HAP-1 (cell line): ENCODE data around the gene COA3.

Experiments used
- DNase-seq, 2 experiments: peaks; one replicate each; pipeline ENCODE4 v3.0.0-alpha.2; 2016 to 2020; ENCODE audit warnings: low spot score in 2 of 2
- H3K27me3 ChIP-seq: fragments of 250-450 bp; sonication (Bioruptor Pico); 2 replicates; pipeline ENCODE4 v1.5.1; 2020; ENCODE audit warnings: low read depth, mild to moderate bottlenecking, moderate library complexity
- H3K36me3 ChIP-seq: fragments of 250-450 bp; sonication (Bioruptor Pico); replicated peaks from 2 replicates; pipeline ENCODE4 v1.5.1; 2020; ENCODE audit warnings: mild to moderate bottlenecking
- H3K4me1 ChIP-seq: fragments of 250-450 bp; sonication (Bioruptor Pico); 2 replicates; pipeline ENCODE4 v1.5.1; 2020; ENCODE audit warnings: mild to moderate bottlenecking
- H3K4me3 ChIP-seq: fragments of 250-450 bp; sonication (Bioruptor Pico); 2 replicates; pipeline ENCODE4 v1.5.1; 2020; ENCODE audit warnings: mild to moderate bottlenecking, moderate library complexity
- H3K9me3 ChIP-seq: fragments of 250-450 bp; sonication (Bioruptor Pico); 2 replicates; pipeline ENCODE4 v1.5.1; 2020; ENCODE audit warnings: mild to moderate bottlenecking, moderate library complexity
- in situ Hi-C: fragments of 300-500 bp; cut with MboI; formaldehyde crosslinking; loops from 3 replicates; pipeline ENCODE4 v1.14.3; 2020; ENCODE audit warnings: low sequenced_read_pairs, inconsistent platforms, mixed read lengths

Gene COA3

GRCh38 chr17:42783062-42783790 is 15.3 kb downstream of the COA3 start:
- no peak for DNase-seq
- H3K4me3 ChIP-seq: no peak overlapping the region
- H3K27me3 ChIP-seq: no peaks in the 10 kb centered on the region
- no peaks in the 10 kb centered on the region for H3K9me3 ChIP-seq
- peaks cover 18% of the 10 kb centered on the region for H3K36me3 ChIP-seq
- H3K4me1 ChIP-seq: no peaks in the 10 kb centered on the region
- in situ Hi-C loops: no loop called here

GRCh38 chr17:42782166-42783061 is 16.1 kb downstream of the COA3 start:
- Histone ChIP-seq H3K4me1 (no peaks in the 10 kb centered on the region), H3K9me3 (no peaks in the 10 kb centered on the region), H3K4me3 (no peak overlapping the region), H3K27me3 (no peaks in the 10 kb centered on the region), H3K36me3 (peaks cover 26% of the 10 kb centered on the region)
- in situ Hi-C loops: no loop called here
- no peak for DNase-seq

GRCh38 chr17:42781639-42782165 is 16.8 kb downstream of the COA3 start:
- H3K4me1 ChIP-seq: no peaks in the 10 kb centered on the region
- H3K27me3 ChIP-seq: no peaks in the 10 kb centered on the region
- in situ Hi-C loops: no loop called here
- H3K9me3 ChIP-seq: no peaks in the 10 kb centered on the region
- peaks cover 33% of the 10 kb centered on the region for H3K36me3 ChIP-seq
- H3K4me3 ChIP-seq: no peak overlapping the region
- no peak for DNase-seq

GRCh38 chr17:42780851-42781638 is 17.5 kb downstream of the COA3 start:
- Histone ChIP-seq H3K4me1 (no peaks in the 10 kb centered on the region), H3K27me3 (no peaks in the 10 kb centered on the region), H3K36me3 (peaks cover 40% of the 10 kb centered on the region), H3K9me3 (no peaks in the 10 kb centered on the region), H3K4me3 (no peak overlapping the region)
- DNase-seq: no peak
- in situ Hi-C loops: no loop called here

GRCh38 chr17:42779936-42780850 is 18.3 kb downstream of the COA3 start, which contains the start of gene WNK4:
Gene WNK4 (plus strand): TSS chr17:42780610. CDS start chr17:42780699, 89 bp downstream.
- no peaks in the 10 kb centered on the region for H3K27me3 ChIP-seq
- no peaks in the 10 kb centered on the region for H3K9me3 ChIP-seq
- no peaks in the 10 kb centered on the region for H3K4me1 ChIP-seq
- in situ Hi-C loops: no loop called here
- H3K36me3 ChIP-seq: peaks cover 49% of the 10 kb centered on the region
- DNase-seq: no peak
- no peak within 1 kb of the TSS for H3K4me3 ChIP-seq

GRCh38 chr17:42779304-42779935 is 19.1 kb downstream of the COA3 start:
- no peaks in the 10 kb centered on the region for H3K9me3 ChIP-seq
- H3K36me3 ChIP-seq: peaks cover 56% of the 10 kb centered on the region
- no peaks in the 10 kb centered on the region for H3K4me1 ChIP-seq
- no peak for DNase-seq
- H3K27me3 ChIP-seq: no peaks in the 10 kb centered on the region
- no peak overlapping the region for H3K4me3 ChIP-seq
- in situ Hi-C loops: no loop called here

GRCh38 chr17:42778570-42778969 is 19.9 kb downstream of the COA3 start:
- no peaks in the 10 kb centered on the region for H3K27me3 ChIP-seq
- no peak overlapping the region for H3K4me3 ChIP-seq
- no peaks in the 10 kb centered on the region for H3K9me3 ChIP-seq
- peaks cover 3% of the 10 kb centered on the region; the same call in 1 of the 2 replicates for H3K4me1 ChIP-seq
- DNase-seq: no peak
- in situ Hi-C loops: no loop called here
- peaks cover 56% of the 10 kb centered on the region for H3K36me3 ChIP-seq

GRCh38 chr17:42775534-42776098 is 22.9 kb downstream of the COA3 start:
- in situ Hi-C loops: no loop called here
- H3K27me3 ChIP-seq: no peaks in the 10 kb centered on the region
- peaks cover 56% of the 10 kb centered on the region for H3K36me3 ChIP-seq
- no peak for DNase-seq
- no peaks in the 10 kb centered on the region for H3K9me3 ChIP-seq
- H3K4me3 ChIP-seq: no peak overlapping the region
- H3K4me1 ChIP-seq: peaks cover 3% of the 10 kb centered on the region; the same call in 1 of the 2 replicates

- in situ Hi-C loops: loop anchor here (25.0 kb wide), 1 partner anchor 187 kb away; the partner anchor contains the start of gene PSMC3IP
- H3K4me1 ChIP-seq: peaks cover 3% of the 10 kb centered on the region; the same call in 1 of the 2 replicates
- no peaks in the 10 kb centered on the region for H3K9me3 ChIP-seq
- H3K36me3 ChIP-seq: peaks cover 48% of the 10 kb centered on the region
- no peak for DNase-seq
- peak overlapping the region; percentile 77 for H3K4me3 ChIP-seq
- H3K27me3 ChIP-seq: no peaks in the 10 kb centered on the region
Observed at GRCh38 chr17:42774066-42774745, 24.3 kb downstream of the COA3 start.

- peak; percentile 84 to 85 for DNase-seq
- Histone ChIP-seq H3K36me3 (peaks cover 41% of the 10 kb centered on the region), H3K4me1 (peaks cover 3% of the 10 kb centered on the region; the same call in 1 of the 2 replicates), H3K27me3 (no peaks in the 10 kb centered on the region), H3K9me3 (no peaks in the 10 kb centered on the region), H3K4me3 (peak within 1 kb of the TSS; percentile 77)
- in situ Hi-C loops: loop anchor here (25.0 kb wide), 1 partner anchor 186 kb away; the partner anchor contains the start of gene PSMC3IP
Observed at GRCh38 chr17:42773290-42774035, 25.0 kb downstream of the COA3 start, which contains the start of gene VPS25. Gene VPS25 (plus strand): TSS chr17:42773449. CDS start chr17:42773476, 27 bp downstream.

- in situ Hi-C loops: loop anchor here (25.0 kb wide), 1 partner anchor 186 kb away; the partner anchor contains the start of gene PSMC3IP
- H3K9me3 ChIP-seq: no peaks in the 10 kb centered on the region
- no peaks in the 10 kb centered on the region for H3K27me3 ChIP-seq
- H3K36me3 ChIP-seq: peaks cover 35% of the 10 kb centered on the region
- peaks cover 3% of the 10 kb centered on the region; the same call in 1 of the 2 replicates for H3K4me1 ChIP-seq
- no peak for DNase-seq
- peak overlapping the region; percentile 77 for H3K4me3 ChIP-seq
Observed at GRCh38 chr17:42772945-42773289, 25.6 kb downstream of the COA3 start.
